GM21367 (cell line): ENCODE data around the gene HDAC6.
"Not testable (repeated sequence)": the region's sequence is repeated elsewhere in the genome, so short reads cannot be mapped to it uniquely, and the experiment has no call there.

ENCODE experiments used
- ATAC-seq: cut with Tn5 transposase; IDR thresholded peaks from one replicate; pipeline ENCODE4 v1.9.1; 2021; ENCODE audit not compliant: unreplicated experiment

The HDAC6 gene

GRCh38 chrX:48789366-48790220 is 12.3 kb upstream of the HDAC6 start:
- no peak for ATAC-seq

GRCh38 chrX:48790477-48790876 is 11.4 kb upstream of the HDAC6 start:
- no peak for ATAC-seq

GRCh38 chrX:48791063-48791820 is 10.6 kb upstream of the HDAC6 start:
- ATAC-seq: no peak

- no peak for ATAC-seq
Measured at GRCh38 chrX:48792219-48792618, 9.6 kb upstream of the HDAC6 start.

- ATAC-seq: no peak
Measured at GRCh38 chrX:48793935-48794334, 7.9 kb upstream of the HDAC6 start.

- ATAC-seq: no peak
Measured at GRCh38 chrX:48794340-48794910, 7.4 kb upstream of the HDAC6 start.

- ATAC-seq: no peak
Measured at GRCh38 chrX:48794911-48795515, 6.9 kb upstream of the HDAC6 start.

GRCh38 chrX:48798318-48798717 is 3.5 kb upstream of the HDAC6 start:
- ATAC-seq: no peak

- ATAC-seq: no peak
Measured at GRCh38 chrX:48800574-48801279, 1.1 kb upstream of the HDAC6 start.

- peak; percentile 37 for ATAC-seq
Measured at GRCh38 chrX:48802089-48802904, 430 bp downstream of the HDAC6 start.

- no peak for ATAC-seq
Measured at GRCh38 chrX:48802905-48803200, 986 bp downstream of the HDAC6 start.

- ATAC-seq: no peak
Measured at GRCh38 chrX:48806081-48806480, 4.2 kb downstream of the HDAC6 start.

GRCh38 chrX:48813644-48814043 is 11.8 kb downstream of the HDAC6 start:
- ATAC-seq: no peak

- ATAC-seq: no peak
Measured at GRCh38 chrX:48814722-48815121, 12.9 kb downstream of the HDAC6 start.

GRCh38 chrX:48815266-48815665 is 13.4 kb downstream of the HDAC6 start:
- ATAC-seq: no peak

GRCh38 chrX:48816014-48816810 is 14.3 kb downstream of the HDAC6 start:
- ATAC-seq: no peak

GRCh38 chrX:48818098-48818497 is 16.2 kb downstream of the HDAC6 start:
- ATAC-seq: no peak

- no peak for ATAC-seq
Measured at GRCh38 chrX:48818866-48819265, 17.0 kb downstream of the HDAC6 start.

GRCh38 chrX:48819394-48819793 is 17.5 kb downstream of the HDAC6 start:
- not testable (repeated sequence) for ATAC-seq
